Right atrium auricular region (tissue), 2 donors: ENCODE results near the gene ZNF302. TPM values are rescaled to one million over a fixed set of nuclear protein-coding genes. Genes with fewer than 3 reads are reported as not detected.
A peak's percentile ranks its signal among the peaks of the same experiment; 100 is the strongest.
"Not testable (repeated sequence)": the region's sequence is repeated elsewhere in the genome, so short reads cannot be mapped to it uniquely, and the experiment has no call there.

Source experiments
- DNase-seq: peaks from one replicate; pipeline ENCODE4 v3.0.0-alpha.2; 2019; ENCODE audit warnings: low spot score
- H3K27ac ChIP-seq, 2 donors: fragments of 200-600 bp; sonication (generic); 1 replicate in 1 of 2; 2 replicates in 1 of 2; pipeline ENCODE4 v1.5.1; 2016 to 2019
- H3K27me3 ChIP-seq, 2 donors: fragments of 200-600 bp; sonication (generic); one replicate each; pipeline versions ENCODE4 v1.5.1 to v1.6.0; 2017 to 2019
- H3K36me3 ChIP-seq: fragments of 200-600 bp; sonication (generic); one replicate; pipeline ENCODE4 v1.5.1; 2016
- H3K4me1 ChIP-seq, 2 donors: fragments of 200-600 bp; sonication (generic); one replicate each; pipeline versions ENCODE4 v1.5.1 to v1.6.0; 2017 to 2019
- H3K4me3 ChIP-seq, 2 donors: fragments of 200-600 bp; sonication (generic); 1 replicate in 1 of 2; 2 replicates in 1 of 2; pipeline ENCODE4 v1.5.1; 2017 to 2019; ENCODE audit warnings: mild to moderate bottlenecking in 1 of 2, moderate library complexity in 1 of 2
- H3K9me3 ChIP-seq, 2 donors: fragments of 200-600 bp; sonication (generic); one replicate each; pipeline ENCODE4 v1.5.1; 2019
- CTCF ChIP-seq, 2 donors: fragments of 200-600 bp; sonication (generic); IDR thresholded peaks; one replicate each; pipeline ENCODE4 v1.5.1; 2019; ENCODE audit warnings: antibody characterized with exemption in 2 of 2
- total RNA-seq, 2 donors: library from RNA; depleted of rRNA; stranded (reverse); fragments of >200 nt; gene quantifications; one replicate each; pipeline ENCODE4 v1.1.0, GENCODE V29; 2016

Gene ZNF302
- total RNA-seq, 2 donors from 2014 or later: 21.7 to 35.8 TPM

- Histone ChIP-seq H3K4me3 (no peak overlapping the region), H3K27ac (no peak overlapping the region), H3K27me3 (no peaks in the 10 kb centered on the region), H3K9me3 (no peaks in the 10 kb centered on the region), H3K4me1 (peaks cover 0 to 8% of the 10 kb centered on the region in 2 donors), H3K36me3 (no peaks in the 10 kb centered on the region)
- peak in 1 of 2 donors; percentile 52 for TF ChIP-seq CTCF (IDR thresholded peaks at IDR 0.05)
- DNase-seq: no peak
These were observed 14.6 kb upstream of the ZNF302 start for GRCh38 chr19:34662919-34663318.

GRCh38 chr19:34664168-34664567 lies 13.3 kb upstream of the ZNF302 start:
- DNase-seq: no peak
- Histone ChIP-seq H3K36me3 (no peaks in the 10 kb centered on the region), H3K9me3 (no peaks in the 10 kb centered on the region), H3K27me3 (no peaks in the 10 kb centered on the region), H3K4me1 (peaks cover 0 to 8% of the 10 kb centered on the region in 2 donors), H3K4me3 (no peak overlapping the region), H3K27ac (no peak overlapping the region)
- no peak for TF ChIP-seq CTCF (IDR thresholded peaks at IDR 0.05)

- Histone ChIP-seq H3K4me1 (peaks cover 0 to 8% of the 10 kb centered on the region in 2 donors), H3K27ac (no peak overlapping the region), H3K27me3 (no peaks in the 10 kb centered on the region), H3K36me3 (no peaks in the 10 kb centered on the region), H3K9me3 (no peaks in the 10 kb centered on the region), H3K4me3 (no peak overlapping the region)
- no peak for TF ChIP-seq CTCF (IDR thresholded peaks at IDR 0.05)
- DNase-seq: no peak
These were observed 12.6 kb upstream of the ZNF302 start for GRCh38 chr19:34664870-34665269.

GRCh38 chr19:34665275-34665674 lies 12.2 kb upstream of the ZNF302 start:
- not testable (repeated sequence) for H3K27ac ChIP-seq, H3K9me3 ChIP-seq, H3K36me3 ChIP-seq, H3K27me3 ChIP-seq, H3K4me3 ChIP-seq, DNase-seq, H3K4me1 ChIP-seq

- H3K27ac ChIP-seq: no peak overlapping the region
- DNase-seq: no peak
These were observed 11.1 kb upstream of the ZNF302 start for GRCh38 chr19:34666200-34666957.

GRCh38 chr19:34666958-34667265 lies 10.6 kb upstream of the ZNF302 start:
- peak overlapping the region in 1 of 2 donors; percentile 46 for H3K27ac ChIP-seq
- no peak for TF ChIP-seq CTCF (IDR thresholded peaks at IDR 0.05)
- no peaks in the 10 kb centered on the region for H3K27me3 ChIP-seq
- no peak overlapping the region for H3K4me3 ChIP-seq
- no peaks in the 10 kb centered on the region for H3K9me3 ChIP-seq
- peaks cover 0 to 8% of the 10 kb centered on the region in 2 donors for H3K4me1 ChIP-seq
- no peak for DNase-seq
- H3K36me3 ChIP-seq: no peaks in the 10 kb centered on the region

More at GRCh38 chr19:34666200-34666957, 11.1 kb upstream of the ZNF302 start:
- no peaks in the 10 kb centered on the region for H3K27me3 ChIP-seq
- H3K36me3 ChIP-seq: no peaks in the 10 kb centered on the region
- no peak overlapping the region for H3K4me3 ChIP-seq
- TF ChIP-seq CTCF (IDR thresholded peaks at IDR 0.05): no peak
- H3K9me3 ChIP-seq: no peaks in the 10 kb centered on the region
- H3K4me1 ChIP-seq: peaks cover 0 to 8% of the 10 kb centered on the region in 2 donors
